ENCODE data around the gene CARNS1. TPM values are rescaled to one million over a fixed set of nuclear protein-coding genes. Genes with fewer than 3 reads are reported as not detected.
A peak's percentile ranks its signal among the peaks of the same experiment; 100 is the strongest.

Gene CARNS1
- total RNA-seq, 1 donor from 2014 or later: 0.62 TPM

DNA sequence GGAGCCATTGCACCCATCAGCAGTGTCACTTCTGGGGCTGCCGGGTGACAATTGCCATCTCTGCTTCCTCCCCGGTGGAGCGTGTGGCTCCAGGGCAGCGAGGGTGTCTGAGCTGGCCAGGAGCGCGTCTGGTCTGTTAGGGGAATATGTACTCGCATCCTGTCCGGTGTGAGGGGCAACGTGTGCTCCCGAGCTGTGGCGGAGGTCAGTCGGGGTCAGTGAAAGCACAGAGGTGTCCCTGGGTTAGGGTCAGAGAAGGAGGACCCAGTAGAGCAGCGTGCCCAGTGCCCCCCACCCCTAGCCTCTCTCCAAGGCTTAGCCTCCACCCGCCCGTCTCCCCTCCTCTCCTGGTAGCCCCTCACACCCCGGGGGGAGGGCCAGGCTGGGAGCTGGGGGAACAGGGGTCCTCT is 43.6 kb upstream of the CARNS1 start:
- Mint-ChIP-seq H3K9me3 (no peaks in the 10 kb centered on the region), H3K27ac (peak overlapping the region; percentile 49), H3K36me3 (ENCODE audit: low read depth) (no peaks in the 10 kb centered on the region), H3K27me3 (ENCODE audit: insufficient read depth) (peaks cover 62% of the 10 kb centered on the region), H3K4me3 (peak overlapping the region; percentile 80), H3K4me1 (ENCODE audit: low read depth) (peaks cover 26% of the 10 kb centered on the region)
- no peak for DNase-seq (ENCODE audit: low spot score)
- intact Hi-C loops (cut with micrococcal nuclease): no loop called here

DNA sequence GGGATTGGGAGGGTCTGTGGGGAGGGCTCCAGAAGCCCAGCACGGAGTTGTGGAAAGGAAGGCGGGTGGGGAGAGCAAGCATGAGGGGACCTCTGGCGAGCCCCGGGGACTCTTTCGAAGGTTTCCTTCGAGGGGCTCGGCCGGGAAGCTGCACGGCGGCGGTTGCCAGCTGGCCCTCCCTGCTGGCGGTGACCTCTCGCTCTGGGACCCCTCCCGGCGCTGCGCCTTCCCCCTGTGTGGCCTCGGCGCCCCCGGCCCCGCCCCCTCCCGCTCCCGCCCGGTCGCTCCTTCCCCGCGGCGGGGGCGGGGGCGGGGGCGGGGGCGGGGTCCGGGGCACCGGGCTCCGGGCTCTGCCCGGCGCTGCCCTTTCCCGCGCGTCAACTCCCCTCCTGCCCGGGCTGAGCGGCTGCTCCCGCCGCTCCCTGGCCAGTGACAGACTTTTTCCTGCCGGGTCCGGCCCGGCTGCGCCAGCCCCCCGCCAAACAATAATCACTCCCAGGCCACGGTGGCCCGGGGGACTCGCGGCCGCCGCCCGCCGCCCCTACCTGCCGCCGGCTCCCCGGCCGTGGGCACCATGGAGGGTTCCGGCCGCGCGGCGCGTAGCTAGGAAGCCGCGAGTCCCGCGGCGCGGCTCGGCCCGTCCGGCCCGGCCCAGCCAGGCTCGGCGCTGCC is 43.0 kb upstream of the CARNS1 start:
- no peak for DNase-seq (ENCODE audit: low spot score)
- H3K4me1 Mint-ChIP-seq (ENCODE audit: low read depth): peaks cover 26% of the 10 kb centered on the region
- no peak overlapping the region for H3K4me3 Mint-ChIP-seq
- no peaks in the 10 kb centered on the region for H3K9me3 Mint-ChIP-seq
- H3K27ac Mint-ChIP-seq: no peak overlapping the region
- intact Hi-C loops (cut with micrococcal nuclease): no loop called here
- peaks cover 60% of the 10 kb centered on the region for H3K27me3 Mint-ChIP-seq (ENCODE audit: insufficient read depth)
- no peaks in the 10 kb centered on the region for H3K36me3 Mint-ChIP-seq (ENCODE audit: low read depth)

DNA sequence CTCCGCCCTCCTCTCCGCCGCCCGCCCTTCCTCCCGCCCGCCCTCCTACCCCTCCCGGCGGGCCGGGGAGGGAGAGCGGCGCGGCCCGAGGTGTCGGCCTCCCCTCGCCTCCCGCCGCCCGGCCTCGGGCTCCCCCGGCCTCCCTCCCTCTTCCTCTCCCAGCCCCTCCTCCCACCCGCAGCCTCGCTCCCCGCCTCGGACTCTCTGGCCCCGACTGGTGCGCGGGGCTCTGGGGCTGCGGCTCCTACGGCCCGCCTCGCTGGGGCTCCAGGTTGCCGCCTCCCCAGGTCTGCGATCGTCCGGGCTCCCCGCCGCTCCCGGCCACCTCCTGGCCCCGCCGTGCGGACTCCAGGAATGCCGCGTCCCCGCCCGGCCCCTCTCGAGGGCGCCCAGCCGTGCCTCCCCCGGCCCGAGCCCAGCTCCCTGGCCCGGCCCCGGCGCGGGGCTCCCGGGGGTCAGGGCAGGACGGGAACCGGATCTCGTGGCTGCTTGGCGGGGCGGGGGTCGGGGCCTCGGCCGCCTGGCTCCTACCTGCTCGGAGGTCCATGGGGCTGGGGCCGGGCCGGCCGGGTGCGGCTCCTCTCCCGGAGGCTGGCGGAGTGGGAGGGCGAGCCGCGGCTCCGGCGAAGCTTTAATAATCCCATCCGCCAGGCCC is 42.4 kb upstream of the CARNS1 start, which contains the start of gene CLCF1:
Gene CLCF1, minus strand, starts transcription at position 606 of the 655 bp plus-strand sequence. Its CDS starts 59 bp downstream, at position 547.
- Mint-ChIP-seq H3K27me3 (ENCODE audit: insufficient read depth) (peaks cover 54% of the 10 kb centered on the region), H3K9me3 (no peaks in the 10 kb centered on the region), H3K36me3 (ENCODE audit: low read depth) (no peaks in the 10 kb centered on the region), H3K27ac (peak within 1 kb of the TSS; percentile 72), H3K4me1 (ENCODE audit: low read depth) (peaks cover 26% of the 10 kb centered on the region), H3K4me3 (peak within 1 kb of the TSS; percentile 87)
- DNase-seq (ENCODE audit: low spot score): no peak
- intact Hi-C loops (cut with micrococcal nuclease): loop anchor here (1.0 kb wide), 3 partner anchors 9 to 27 kb away; partner anchors contain the start of gene POLD4

DNA sequence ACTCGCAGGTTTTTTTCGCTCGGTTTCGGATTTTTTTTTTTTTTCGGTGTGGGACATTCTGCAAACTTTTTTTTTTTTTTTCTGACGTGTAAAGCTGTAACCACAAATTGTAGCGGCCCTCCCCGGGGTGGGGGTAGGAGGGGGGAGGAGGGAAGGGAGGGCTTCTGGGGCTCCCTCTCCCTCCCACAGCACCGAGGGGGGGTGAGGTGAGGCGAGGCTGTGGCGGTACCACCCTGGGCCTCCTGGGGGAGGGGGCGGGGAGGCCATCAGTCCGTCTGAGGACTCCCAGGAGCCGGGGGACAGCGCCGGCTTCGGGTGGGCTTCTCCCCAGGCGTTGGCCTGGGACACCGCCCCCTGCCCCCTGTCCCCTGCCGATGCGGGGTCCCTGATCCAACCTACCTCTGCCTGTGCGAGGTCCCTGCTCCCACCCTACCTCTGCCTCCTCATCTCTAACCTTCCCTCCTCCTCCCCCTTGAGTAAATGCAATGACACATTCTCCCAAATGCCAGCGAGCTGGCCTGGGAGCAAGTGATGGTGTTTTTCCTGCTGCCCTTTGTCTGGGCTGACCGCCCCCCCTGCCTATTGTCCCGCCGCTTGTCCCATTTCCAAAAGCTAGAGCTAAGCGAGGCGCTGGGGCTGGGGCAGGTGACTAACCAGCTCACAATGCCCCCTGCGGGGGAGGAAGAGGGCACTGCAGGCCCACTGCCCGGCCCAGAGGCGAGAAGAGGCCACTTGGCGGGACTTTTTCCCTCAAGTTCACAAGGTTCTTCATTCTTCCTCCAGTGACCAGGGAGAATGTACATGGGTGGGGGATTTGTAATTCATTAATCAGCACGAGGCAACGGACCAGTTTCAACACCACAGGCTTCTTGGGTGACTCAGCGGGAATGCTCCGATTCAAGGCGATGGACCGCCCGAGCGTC is 41.6 kb upstream of the CARNS1 start:
- peak; percentile 32 for DNase-seq (ENCODE audit: low spot score)
- no peaks in the 10 kb centered on the region for H3K9me3 Mint-ChIP-seq
- H3K4me3 Mint-ChIP-seq: peak overlapping the region; percentile 87
- peaks cover 58% of the 10 kb centered on the region for H3K27me3 Mint-ChIP-seq (ENCODE audit: insufficient read depth)
- intact Hi-C loops (cut with micrococcal nuclease): loop anchor here (1.0 kb wide), 3 partner anchors 8 to 28 kb away; partner anchors contain the start of gene POLD4
- no peaks in the 10 kb centered on the region for H3K36me3 Mint-ChIP-seq (ENCODE audit: low read depth)
- peak overlapping the region; percentile 72 for H3K27ac Mint-ChIP-seq
- peaks cover 20% of the 10 kb centered on the region for H3K4me1 Mint-ChIP-seq (ENCODE audit: low read depth)

DNA sequence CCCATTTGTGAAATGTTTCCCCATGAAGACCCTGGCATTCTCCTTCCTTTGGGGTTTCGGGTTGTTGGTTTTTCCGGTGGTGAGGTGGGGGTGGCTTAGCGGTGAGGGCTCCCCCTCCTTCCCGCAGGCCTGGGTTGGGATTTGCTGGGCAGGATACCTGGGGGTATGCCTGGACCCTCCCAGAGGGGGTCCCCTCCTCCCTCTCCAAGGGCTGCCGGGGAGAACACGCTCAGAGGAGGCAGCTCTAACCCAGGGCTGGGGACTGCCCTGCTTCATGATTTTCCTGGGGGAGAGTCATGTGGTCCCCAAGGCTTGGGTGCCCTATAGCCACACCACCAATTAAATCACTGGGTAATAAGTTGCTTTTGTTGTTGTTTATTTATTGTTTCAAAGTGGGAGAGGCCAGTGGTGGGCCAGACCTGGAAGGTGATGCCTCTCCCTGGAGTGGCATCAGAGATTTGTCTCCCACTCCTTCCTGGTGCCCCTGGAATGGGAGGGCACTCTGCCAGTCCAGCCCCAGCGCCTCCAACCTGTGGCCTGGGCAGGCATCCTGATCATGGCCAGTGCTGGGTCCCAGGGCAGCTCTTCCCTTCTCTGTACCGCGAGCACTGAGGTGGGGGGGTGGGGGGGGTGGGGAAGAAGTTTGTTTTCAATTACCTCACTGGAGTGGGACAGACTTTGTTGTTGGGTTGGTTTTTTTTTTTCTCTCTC is 40.8 kb upstream of the CARNS1 start:
- Mint-ChIP-seq H3K27ac (no peak overlapping the region), H3K9me3 (no peaks in the 10 kb centered on the region), H3K4me3 (peak overlapping the region; percentile 87), H3K36me3 (ENCODE audit: low read depth) (no peaks in the 10 kb centered on the region), H3K27me3 (ENCODE audit: insufficient read depth) (peaks cover 54% of the 10 kb centered on the region), H3K4me1 (ENCODE audit: low read depth) (peaks cover 20% of the 10 kb centered on the region)
- intact Hi-C loops (cut with micrococcal nuclease): no loop called here
- DNase-seq (ENCODE audit: low spot score): no peak

DNA sequence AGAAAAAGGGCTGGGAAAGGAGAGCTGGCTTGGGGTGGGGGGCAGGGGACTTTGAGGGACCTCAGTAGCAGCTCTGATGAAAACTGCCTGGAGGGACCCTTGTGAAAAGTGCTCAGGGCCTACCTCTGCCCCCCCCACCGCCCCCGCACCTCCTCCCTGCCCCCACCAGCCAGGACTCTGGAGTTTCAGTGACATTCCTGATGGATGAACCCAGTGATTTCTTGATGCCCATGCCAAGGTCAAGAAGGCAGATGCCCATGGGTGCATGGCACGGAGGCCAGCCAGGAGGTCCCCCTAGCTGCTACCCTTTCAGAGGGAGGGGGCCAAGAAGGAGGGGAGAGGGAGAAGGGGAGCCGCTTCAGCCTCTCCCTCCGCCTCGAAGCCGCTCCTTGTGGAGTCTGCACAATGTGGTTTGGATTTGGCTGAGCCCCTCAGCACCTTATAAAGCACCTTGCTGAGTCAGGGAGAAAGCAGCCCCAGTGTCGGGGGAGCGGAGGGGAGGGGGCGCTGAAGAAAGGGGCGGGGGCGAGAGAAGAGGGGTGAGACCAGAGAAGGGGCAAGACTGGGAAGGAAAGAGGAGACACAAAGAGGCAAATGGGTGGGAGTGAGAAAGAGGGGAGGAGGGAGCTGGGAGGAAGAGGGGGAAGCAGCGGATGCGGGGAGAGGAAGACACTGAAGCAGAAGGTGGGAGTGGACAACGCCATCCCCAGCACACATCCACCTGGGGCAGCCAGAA is 40.0 kb upstream of the CARNS1 start:
- H3K4me3 Mint-ChIP-seq: no peak overlapping the region
- no peak for DNase-seq (ENCODE audit: low spot score)
- H3K36me3 Mint-ChIP-seq (ENCODE audit: low read depth): no peaks in the 10 kb centered on the region
- intact Hi-C loops (cut with micrococcal nuclease): no loop called here
- no peaks in the 10 kb centered on the region for H3K9me3 Mint-ChIP-seq
- peaks cover 20% of the 10 kb centered on the region for H3K4me1 Mint-ChIP-seq (ENCODE audit: low read depth)
- H3K27me3 Mint-ChIP-seq (ENCODE audit: insufficient read depth): peaks cover 52% of the 10 kb centered on the region
- H3K27ac Mint-ChIP-seq: no peak overlapping the region

DNA sequence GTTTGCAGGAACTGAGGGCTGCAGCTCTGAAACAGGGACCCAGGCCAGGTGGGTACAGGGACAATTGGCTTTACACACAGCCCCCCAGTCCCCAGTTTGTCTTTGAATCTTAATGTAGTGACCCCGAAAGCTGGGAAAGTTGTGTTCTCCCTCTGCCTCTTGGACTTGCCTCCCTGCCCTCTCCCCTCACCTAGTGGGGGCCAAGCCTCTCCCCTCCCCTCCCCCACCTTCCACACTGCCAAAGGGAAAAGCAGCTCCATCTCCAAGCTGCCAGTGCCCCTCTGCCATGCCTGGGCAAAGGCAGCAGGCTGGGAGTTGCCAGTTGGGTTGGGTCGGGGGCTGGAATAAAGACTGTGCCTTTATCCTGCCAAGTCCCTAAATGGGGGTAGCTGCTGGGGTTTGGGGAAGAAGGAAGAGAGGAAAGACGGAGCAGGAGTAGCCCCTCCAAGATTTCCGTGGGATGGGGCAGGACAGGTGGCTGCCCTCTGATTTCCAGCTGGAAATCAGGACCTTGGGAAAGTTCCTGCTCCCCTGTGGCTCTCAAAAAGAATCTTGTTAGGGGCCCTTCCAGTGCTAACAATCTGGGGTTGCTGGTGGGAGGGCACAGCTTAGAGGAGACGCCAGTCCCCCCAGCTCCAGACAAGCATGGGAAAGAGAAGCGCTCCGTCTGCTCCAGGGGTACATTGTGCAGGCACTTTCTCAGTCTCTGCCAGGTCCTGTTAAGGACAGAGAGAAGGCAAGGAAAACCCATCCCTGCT is 39.2 kb upstream of the CARNS1 start:
- Mint-ChIP-seq H3K9me3 (no peaks in the 10 kb centered on the region), H3K4me1 (ENCODE audit: low read depth) (peaks cover 18% of the 10 kb centered on the region), H3K27ac (no peak overlapping the region), H3K27me3 (ENCODE audit: insufficient read depth) (peaks cover 52% of the 10 kb centered on the region), H3K4me3 (no peak overlapping the region), H3K36me3 (ENCODE audit: low read depth) (no peaks in the 10 kb centered on the region)
- no peak for DNase-seq (ENCODE audit: low spot score)
- intact Hi-C loops (cut with micrococcal nuclease): no loop called here

DNA sequence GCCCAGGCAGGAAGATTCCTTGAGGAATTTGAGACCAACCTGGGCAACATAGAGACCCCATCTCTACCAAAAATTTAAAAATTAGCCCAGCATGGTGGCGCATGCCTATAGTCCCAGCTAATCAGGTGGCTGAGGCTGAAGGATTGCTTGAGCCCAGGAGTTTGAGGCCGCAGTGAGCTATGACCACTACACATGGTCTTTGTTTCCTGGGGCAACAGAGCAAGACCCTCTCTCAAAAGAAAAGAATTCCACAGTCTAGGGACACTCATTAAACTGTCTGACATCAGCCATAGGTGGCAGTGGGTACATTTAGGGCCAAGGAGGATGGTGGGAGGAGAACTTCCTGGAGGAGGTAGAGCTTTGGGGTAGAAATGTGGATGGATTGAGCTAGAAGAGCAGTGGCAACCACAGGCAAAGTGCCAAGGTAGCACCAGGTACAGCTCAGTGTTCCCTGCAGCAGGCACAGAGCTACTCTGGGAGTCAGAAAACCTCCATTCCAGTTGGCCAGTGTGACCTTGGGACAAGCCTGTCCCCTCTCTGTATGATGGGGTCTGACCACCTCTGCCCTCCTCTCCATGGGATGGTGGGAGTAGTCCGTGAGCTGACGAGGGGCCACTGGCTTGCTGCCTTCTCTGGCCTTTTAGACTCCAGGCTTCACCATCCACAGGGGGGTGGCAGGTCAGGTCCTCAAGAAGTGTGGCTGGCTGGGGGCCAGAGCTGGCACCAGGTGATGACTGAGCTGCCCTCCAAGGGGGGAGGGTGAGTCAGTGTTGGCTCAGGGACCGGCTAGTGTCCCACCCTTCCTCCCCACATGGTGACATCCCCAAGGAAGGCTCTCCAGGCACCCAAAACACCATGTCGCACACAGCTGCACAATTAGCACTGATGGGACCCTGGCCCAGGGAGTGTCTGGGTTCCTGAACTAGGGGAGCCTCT is 38.3 kb upstream of the CARNS1 start:
- Mint-ChIP-seq H3K4me3 (no peak overlapping the region), H3K9me3 (no peaks in the 10 kb centered on the region), H3K4me1 (ENCODE audit: low read depth) (peaks cover 11% of the 10 kb centered on the region), H3K27ac (no peak overlapping the region), H3K36me3 (ENCODE audit: low read depth) (no peaks in the 10 kb centered on the region), H3K27me3 (ENCODE audit: insufficient read depth) (peaks cover 46% of the 10 kb centered on the region)
- DNase-seq (ENCODE audit: low spot score): no peak
- intact Hi-C loops (cut with micrococcal nuclease): no loop called here

DNA sequence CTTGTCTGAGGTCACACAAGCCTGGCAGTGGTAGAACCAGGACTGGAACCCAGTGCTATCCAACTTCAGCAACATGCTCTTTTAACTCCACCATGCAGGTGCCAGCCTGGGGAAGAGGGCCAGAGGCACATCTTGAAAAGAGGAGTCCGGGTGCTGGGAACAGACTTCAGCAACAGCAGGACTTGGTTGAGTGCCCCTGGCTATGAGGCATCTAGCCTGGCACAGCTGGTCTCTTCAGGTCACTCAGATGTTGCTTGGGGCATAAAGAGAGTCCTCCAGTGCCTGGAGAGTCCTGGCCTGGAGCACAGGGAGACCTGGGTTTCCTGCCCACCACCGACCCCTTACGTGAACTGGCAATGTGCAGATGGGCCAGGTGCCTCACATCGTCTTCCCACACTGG is 36.9 kb upstream of the CARNS1 start:
- intact Hi-C loops (cut with micrococcal nuclease): no loop called here
- Mint-ChIP-seq H3K9me3 (no peaks in the 10 kb centered on the region), H3K4me1 (ENCODE audit: low read depth) (peaks cover 16% of the 10 kb centered on the region), H3K27ac (no peak overlapping the region), H3K27me3 (ENCODE audit: insufficient read depth) (peaks cover 46% of the 10 kb centered on the region), H3K36me3 (ENCODE audit: low read depth) (no peaks in the 10 kb centered on the region), H3K4me3 (no peak overlapping the region)
- no peak for DNase-seq (ENCODE audit: low spot score)

DNA sequence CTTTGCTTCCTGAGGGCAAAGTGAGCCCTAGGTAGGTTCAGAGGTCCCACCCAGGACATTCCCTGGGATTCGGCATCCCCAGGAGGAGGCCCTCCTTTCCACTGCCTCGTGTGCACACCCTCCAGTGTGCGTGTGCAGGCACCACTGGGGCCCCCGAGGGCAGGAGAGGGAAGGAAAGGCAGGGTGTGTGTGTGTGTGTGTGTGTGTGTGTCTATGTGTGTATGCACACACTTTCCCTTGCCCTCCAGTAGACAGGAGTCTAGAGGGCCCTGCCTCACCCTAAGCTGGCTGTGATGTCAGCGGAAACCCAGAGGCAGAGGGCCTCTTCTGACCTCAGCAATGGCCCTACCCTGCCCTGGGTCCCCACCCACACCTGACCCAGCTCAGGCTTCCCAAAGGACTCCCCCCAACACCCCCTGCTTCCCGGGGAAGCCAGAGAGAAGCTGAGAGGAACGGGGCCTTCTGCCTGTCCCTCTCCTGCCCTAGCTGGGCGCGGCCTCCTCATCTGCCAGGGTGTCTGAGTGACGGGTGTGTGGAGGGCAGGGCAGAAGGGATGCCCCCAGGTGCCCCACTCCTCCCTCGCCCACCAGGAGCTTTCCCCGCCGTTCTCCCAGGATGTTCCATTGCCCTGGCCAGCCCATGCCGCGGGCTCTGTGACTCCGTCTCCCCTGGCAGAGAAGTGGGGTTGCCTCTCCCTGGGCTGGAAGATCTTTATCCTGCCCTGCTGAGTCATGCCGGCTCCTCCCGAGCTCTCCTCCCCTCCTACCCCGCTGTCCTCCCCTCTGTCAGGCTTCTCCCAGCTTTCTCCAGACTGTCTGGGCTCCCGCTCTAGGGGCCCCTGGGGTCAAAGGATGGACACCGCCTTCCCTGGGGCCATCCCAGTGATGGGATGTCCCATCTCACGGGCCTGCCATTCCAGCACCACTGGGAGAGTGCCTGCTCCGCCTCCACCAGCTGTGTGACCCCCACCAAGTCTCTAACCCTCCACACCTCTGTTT is 36.1 kb upstream of the CARNS1 start:
- intact Hi-C loops (cut with micrococcal nuclease): no loop called here
- DNase-seq (ENCODE audit: low spot score): no peak

More for the DNA sequence above, 36.1 kb upstream of the CARNS1 start:
- H3K36me3 Mint-ChIP-seq (ENCODE audit: low read depth): no peaks in the 10 kb centered on the region
- H3K27ac Mint-ChIP-seq: no peak overlapping the region
- peaks cover 9% of the 10 kb centered on the region for H3K4me1 Mint-ChIP-seq (ENCODE audit: low read depth)
- peaks cover 44% of the 10 kb centered on the region for H3K27me3 Mint-ChIP-seq (ENCODE audit: insufficient read depth)
- no peaks in the 10 kb centered on the region for H3K9me3 Mint-ChIP-seq
- no peak overlapping the region for H3K4me3 Mint-ChIP-seq

Data from activated T-helper 1 cell treated with anti-CD3 and anti-CD28 coated beads, Interleukin-12 subunit alpha, Interleukin-12 subunit beta, Interleukin-2, Interleukin-4 antibody, amounts not matched to agents 30 ng/mL and 10 ng/mL and 1 ng/mL, durations not matched to agents 14 hours and 24 hours and 36 hours (primary cell).